ENCODE data around the gene PTF1A. TPM values are rescaled to one million over a fixed set of nuclear protein-coding genes. Genes with fewer than 3 reads are reported as not detected.

PTF1A gene
- total RNA-seq, 1 donor from 2014 or later, result not detected

DNA sequence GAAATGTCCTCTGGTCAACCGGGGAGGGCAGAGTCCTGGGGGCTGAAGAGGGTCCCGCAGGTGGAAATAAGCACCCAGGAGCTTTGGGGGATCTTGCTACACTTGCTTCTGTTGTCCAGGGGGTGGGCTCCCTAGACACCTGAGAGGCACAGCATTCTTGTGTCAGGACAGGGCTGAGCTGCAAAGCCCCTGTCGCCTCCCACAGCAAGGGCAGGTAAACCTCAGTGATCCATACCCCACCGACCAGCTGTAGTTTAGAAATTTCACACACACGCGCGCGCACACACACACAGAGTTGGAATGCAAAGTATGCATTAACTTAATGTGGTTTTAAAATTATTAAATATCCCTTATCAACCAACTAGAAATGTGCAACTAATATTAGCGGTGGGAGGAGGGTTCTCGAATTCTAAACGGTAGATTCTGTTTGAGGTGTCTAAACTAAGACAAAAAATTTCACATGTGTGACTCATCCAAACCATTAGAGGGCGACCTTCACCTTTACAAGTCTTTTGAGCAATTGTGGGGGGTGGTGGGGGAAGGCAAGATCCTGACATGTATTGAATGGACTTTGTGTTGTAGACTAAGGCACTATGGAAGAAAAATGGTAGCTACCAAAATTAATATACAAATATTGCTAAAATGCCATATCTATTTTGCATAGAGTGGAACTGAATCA lies 34.3 kb upstream of the PTF1A start:
- H3K36me3 Mint-ChIP-seq (ENCODE audit: unreplicated experiment), result no peaks in the 10 kb centered on the region
- H3K27me3 Mint-ChIP-seq (ENCODE audit: unreplicated experiment), result peaks cover 29% of the 10 kb centered on the region
- TF ChIP-seq, protein P1, sequence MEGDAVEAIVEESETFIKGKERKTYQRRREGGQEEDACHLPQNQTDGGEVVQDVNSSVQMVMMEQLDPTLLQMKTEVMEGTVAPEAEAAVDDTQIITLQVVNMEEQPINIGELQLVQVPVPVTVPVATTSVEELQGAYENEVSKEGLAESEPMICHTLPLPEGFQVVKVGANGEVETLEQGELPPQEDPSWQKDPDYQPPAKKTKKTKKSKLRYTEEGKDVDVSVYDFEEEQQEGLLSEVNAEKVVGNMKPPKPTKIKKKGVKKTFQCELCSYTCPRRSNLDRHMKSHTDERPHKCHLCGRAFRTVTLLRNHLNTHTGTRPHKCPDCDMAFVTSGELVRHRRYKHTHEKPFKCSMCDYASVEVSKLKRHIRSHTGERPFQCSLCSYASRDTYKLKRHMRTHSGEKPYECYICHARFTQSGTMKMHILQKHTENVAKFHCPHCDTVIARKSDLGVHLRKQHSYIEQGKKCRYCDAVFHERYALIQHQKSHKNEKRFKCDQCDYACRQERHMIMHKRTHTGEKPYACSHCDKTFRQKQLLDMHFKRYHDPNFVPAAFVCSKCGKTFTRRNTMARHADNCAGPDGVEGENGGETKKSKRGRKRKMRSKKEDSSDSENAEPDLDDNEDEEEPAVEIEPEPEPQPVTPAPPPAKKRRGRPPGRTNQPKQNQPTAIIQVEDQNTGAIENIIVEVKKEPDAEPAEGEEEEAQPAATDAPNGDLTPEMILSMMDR (IDR thresholded peaks at IDR 0.05), result no peak
- DNase-seq (ENCODE audit: extremely low spot score, unreplicated experiment), result no peak
- no peaks in the 10 kb centered on the region for H3K9me3 Mint-ChIP-seq (ENCODE audit: unreplicated experiment)
- H3K4me3 Mint-ChIP-seq (ENCODE audit: unreplicated experiment), result no peak overlapping the region
- H3K4me1 Mint-ChIP-seq (ENCODE audit: unreplicated experiment), result peaks cover 4% of the 10 kb centered on the region
- H3K27ac Mint-ChIP-seq (ENCODE audit: unreplicated experiment), result no peak overlapping the region

DNA sequence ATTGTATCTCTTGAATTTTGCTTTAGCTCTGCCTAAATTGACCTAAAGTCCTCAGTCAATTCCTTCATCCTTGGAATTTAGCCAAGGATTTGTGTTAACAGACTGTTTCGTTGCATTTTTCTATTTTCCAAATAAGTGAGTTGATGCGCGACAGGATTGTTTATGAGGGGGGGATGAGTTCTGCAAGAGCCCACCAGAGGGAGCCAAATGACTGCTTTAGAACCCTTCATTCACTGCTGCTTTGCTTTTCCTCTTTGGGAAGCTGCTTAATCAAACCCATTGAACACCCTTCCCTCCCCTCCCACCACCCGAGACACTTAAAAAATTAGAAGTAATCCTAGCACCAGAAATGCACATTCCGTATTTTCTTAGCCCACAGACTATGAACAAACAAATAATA lies 33.7 kb upstream of the PTF1A start:
- peaks cover 4% of the 10 kb centered on the region for H3K4me1 Mint-ChIP-seq (ENCODE audit: unreplicated experiment)
- no peaks in the 10 kb centered on the region for H3K9me3 Mint-ChIP-seq (ENCODE audit: unreplicated experiment)
- H3K27me3 Mint-ChIP-seq (ENCODE audit: unreplicated experiment), result peaks cover 29% of the 10 kb centered on the region
- TF ChIP-seq, protein P1 (IDR thresholded peaks at IDR 0.05), result peak; percentile 87
- no peak overlapping the region for H3K4me3 Mint-ChIP-seq (ENCODE audit: unreplicated experiment)
- no peak for DNase-seq (ENCODE audit: extremely low spot score, unreplicated experiment)
- H3K36me3 Mint-ChIP-seq (ENCODE audit: unreplicated experiment), result no peaks in the 10 kb centered on the region
- no peak overlapping the region for H3K27ac Mint-ChIP-seq (ENCODE audit: unreplicated experiment)

GRCh38 chr10:23171232-23171876 lies 20.8 kb upstream of the PTF1A start:
- Mint-ChIP-seq H3K36me3 (ENCODE audit: unreplicated experiment) (no peaks in the 10 kb centered on the region), H3K4me3 (ENCODE audit: unreplicated experiment) (no peak overlapping the region), H3K4me1 (ENCODE audit: unreplicated experiment) (no peaks in the 10 kb centered on the region), H3K27ac (ENCODE audit: unreplicated experiment) (no peak overlapping the region), H3K9me3 (ENCODE audit: unreplicated experiment) (no peaks in the 10 kb centered on the region), H3K27me3 (ENCODE audit: unreplicated experiment) (peaks cover 65% of the 10 kb centered on the region)
- no peak for DNase-seq (ENCODE audit: extremely low spot score, unreplicated experiment)
- TF ChIP-seq, protein P1 (IDR thresholded peaks at IDR 0.05), result no peak

DNA sequence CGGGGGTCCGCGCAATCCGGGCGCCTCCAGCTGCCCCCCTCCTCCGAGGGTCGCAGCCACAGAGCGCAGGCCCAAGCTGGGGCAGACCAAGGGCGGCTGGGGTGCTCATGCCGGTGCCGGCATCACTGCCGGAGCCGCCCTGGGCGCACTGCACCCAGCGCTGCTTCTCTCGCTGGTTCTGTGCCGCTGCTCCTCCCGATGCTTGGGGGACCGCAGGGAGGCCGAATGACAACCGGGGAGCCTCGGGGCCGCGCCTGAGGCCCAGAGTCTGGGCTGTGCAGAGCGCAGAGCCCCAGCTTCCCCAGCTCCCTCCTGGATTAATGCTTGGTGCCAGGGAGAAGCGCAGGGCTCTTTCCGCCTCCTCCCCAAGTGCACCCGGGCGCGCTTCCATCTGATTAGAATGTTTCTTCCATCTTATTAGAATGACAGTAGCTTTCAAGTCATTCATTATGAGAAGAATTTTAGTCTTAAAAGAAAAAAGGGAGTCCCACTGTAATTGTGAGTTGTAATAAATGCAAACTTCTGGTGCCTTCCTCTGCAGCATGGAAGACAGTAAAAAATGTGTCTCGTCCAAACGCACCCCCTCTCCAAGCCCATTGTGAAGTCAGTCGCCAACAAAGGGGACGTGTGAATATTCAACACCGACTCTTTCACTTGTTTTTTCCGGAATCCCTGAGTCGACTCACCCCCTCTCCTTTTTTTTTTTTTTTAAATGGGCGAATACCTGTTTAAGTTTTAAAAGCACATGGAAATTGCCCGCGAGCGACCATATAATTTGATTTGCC lies 19.5 kb upstream of the PTF1A start:
- Mint-ChIP-seq H3K4me1 (ENCODE audit: unreplicated experiment) (no peaks in the 10 kb centered on the region), H3K27ac (ENCODE audit: unreplicated experiment) (no peak overlapping the region), H3K36me3 (ENCODE audit: unreplicated experiment) (no peaks in the 10 kb centered on the region), H3K4me3 (ENCODE audit: unreplicated experiment) (no peak overlapping the region), H3K9me3 (ENCODE audit: unreplicated experiment) (no peaks in the 10 kb centered on the region), H3K27me3 (ENCODE audit: unreplicated experiment) (peaks cover 72% of the 10 kb centered on the region)
- TF ChIP-seq, protein P1 (IDR thresholded peaks at IDR 0.05), result no peak
- no peak for DNase-seq (ENCODE audit: extremely low spot score, unreplicated experiment)

Measured in osteocyte (in vitro differentiated cells).